Upper lobe of left lung (tissue), 6 donors: ENCODE results near the gene GDPGP1. TPM values are rescaled to one million over a fixed set of nuclear protein-coding genes. Genes with fewer than 3 reads are reported as not detected.
A peak's percentile ranks its signal among the peaks of the same experiment; 100 is the strongest.

Experiments
- ATAC-seq, 2 donors: fragments of 200-7000 bp; cut with Tn5 transposase; one replicate each; pipeline ENCODE4 v1.9.1; 2022; ENCODE audit warnings: mild to moderate bottlenecking in 2 of 2, moderate library complexity in 2 of 2; ENCODE audit not compliant: low FRiP score in 2 of 2
- DNase-seq, 2 donors: peaks; one replicate each; pipeline ENCODE4 v3.0.0-alpha.2; 2019 to 2020
- H3K27ac ChIP-seq, 4 donors: fragments of 200-600 bp; sonication (generic); one replicate each; pipeline ENCODE4 v1.5.1; 2016 to 2019
- H3K27me3 ChIP-seq, 4 donors: fragments of 200-600 bp; sonication (generic); one replicate each; pipeline ENCODE4 v1.5.1; 2017 to 2019
- H3K36me3 ChIP-seq, 4 donors: fragments of 200-600 bp; sonication (generic); one replicate each; pipeline ENCODE4 v1.5.1; 2016 to 2019
- H3K4me1 ChIP-seq, 4 donors: fragments of 200-600 bp; sonication (generic); one replicate each; pipeline ENCODE4 v1.5.1; 2018 to 2019
- H3K4me3 ChIP-seq, 4 donors: fragments of 200-600 bp; sonication (generic); one replicate each; pipeline ENCODE4 v1.5.1; 2017 to 2019; ENCODE audit warnings: mild to moderate bottlenecking in 2 of 4, moderate library complexity in 1 of 4
- H3K9me3 ChIP-seq, 4 donors: fragments of 200-600 bp; sonication (generic); one replicate each; pipeline ENCODE4 v1.5.1; 2018 to 2019
- EP300 ChIP-seq, 4 donors: sonication (generic); formaldehyde crosslinking; IDR thresholded peaks; one replicate each; pipeline ENCODE4 v1.5.1; 2017; ENCODE audit warnings: antibody characterized with exemption in 4 of 4, control low read depth in 2 of 4
- POLR2A ChIP-seq, 4 donors: fragments of 450-650 bp; IDR thresholded peaks; one replicate each; pipeline ENCODE4 v1.5.1; 2016 to 2017; ENCODE audit warnings: antibody characterized with exemption in 4 of 4, mild to moderate bottlenecking in 2 of 4
- POLR2AphosphoS5 ChIP-seq, 2 donors: sonication (generic); formaldehyde crosslinking; IDR thresholded peaks; one replicate each; pipeline ENCODE4 v1.5.1; 2017; ENCODE audit warnings: antibody characterized with exemption in 2 of 2
- WGBS, 2 donors: methylation state at CpG; one replicate each; pipeline ENCODE4 v1.1.5; 2017 to 2018; 5-methylcytosine and 5-hydroxymethylcytosine counted together
- total RNA-seq, 6 donors: library from RNA; depleted of rRNA in 4 of 6; stranded (reverse); fragments of >200 nt in 4 of 6; gene quantifications; one replicate each; pipeline versions ENCODE4 v1.1.0 to v1.2.1, GENCODE V29; 2016 to 2021
- TF ChIP-seq, protein P1 (sequence below), 6 experiments: fragments of 450-650 bp in 4 of 6; fragments of 200-600 bp in 2 of 6; sonication (generic) in 2 of 6; IDR thresholded peaks; one replicate each; pipeline ENCODE4 v1.5.1; 2016 to 2019; ENCODE audit warnings: antibody characterized with exemption in 6 of 6
- donor health status: DM: no; HTN: no; CAD: no; lungs with moderate emphysema.
- donor health status: DM: no; HTN: yes; CAD: no; lungs with severe emphysema.

GDPGP1 gene
- total RNA-seq, 6 donors from 2014 or later = 7.2 to 27.2 (median 10.3) TPM

DNA sequence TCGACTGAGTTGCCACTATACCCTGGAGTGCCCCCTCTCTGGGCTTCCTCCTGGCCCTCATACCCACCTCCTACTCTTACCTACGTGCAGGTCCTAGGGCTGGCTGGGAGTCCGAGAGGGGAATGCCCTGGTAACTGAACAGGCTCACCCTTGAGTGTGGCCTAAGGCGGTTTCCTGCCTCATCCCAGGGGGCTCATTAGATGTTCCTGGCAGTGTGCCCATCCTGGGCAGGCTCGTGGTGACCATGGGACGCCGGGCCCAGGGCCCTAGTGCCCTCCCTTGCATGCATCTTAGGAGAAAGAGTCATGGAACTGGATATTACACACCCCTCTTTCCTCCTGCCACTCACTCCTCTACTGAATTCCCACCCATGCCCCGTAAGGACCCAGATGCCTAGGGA is 30.1 kb upstream of the GDPGP1 start:
- no peaks in the 10 kb centered on the region for H3K9me3 ChIP-seq
- ATAC-seq (peak in 1 of 2 donors; percentile 15), DNase-seq (no peak)
- TF ChIP-seq POLR2A (IDR thresholded peaks at IDR 0.05) (no peak), EP300 (IDR thresholded peaks at IDR 0.05) (no peak), POLR2AphosphoS5 (IDR thresholded peaks at IDR 0.05) (peak in 1 of 2 donors; percentile 19)
- TF ChIP-seq, protein P1, sequence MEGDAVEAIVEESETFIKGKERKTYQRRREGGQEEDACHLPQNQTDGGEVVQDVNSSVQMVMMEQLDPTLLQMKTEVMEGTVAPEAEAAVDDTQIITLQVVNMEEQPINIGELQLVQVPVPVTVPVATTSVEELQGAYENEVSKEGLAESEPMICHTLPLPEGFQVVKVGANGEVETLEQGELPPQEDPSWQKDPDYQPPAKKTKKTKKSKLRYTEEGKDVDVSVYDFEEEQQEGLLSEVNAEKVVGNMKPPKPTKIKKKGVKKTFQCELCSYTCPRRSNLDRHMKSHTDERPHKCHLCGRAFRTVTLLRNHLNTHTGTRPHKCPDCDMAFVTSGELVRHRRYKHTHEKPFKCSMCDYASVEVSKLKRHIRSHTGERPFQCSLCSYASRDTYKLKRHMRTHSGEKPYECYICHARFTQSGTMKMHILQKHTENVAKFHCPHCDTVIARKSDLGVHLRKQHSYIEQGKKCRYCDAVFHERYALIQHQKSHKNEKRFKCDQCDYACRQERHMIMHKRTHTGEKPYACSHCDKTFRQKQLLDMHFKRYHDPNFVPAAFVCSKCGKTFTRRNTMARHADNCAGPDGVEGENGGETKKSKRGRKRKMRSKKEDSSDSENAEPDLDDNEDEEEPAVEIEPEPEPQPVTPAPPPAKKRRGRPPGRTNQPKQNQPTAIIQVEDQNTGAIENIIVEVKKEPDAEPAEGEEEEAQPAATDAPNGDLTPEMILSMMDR (IDR thresholded peaks at IDR 0.05) = no peak
- no peaks in the 10 kb centered on the region for H3K27me3 ChIP-seq
- peaks cover 3 to 34% (median 3%) of the 10 kb centered on the region in 4 donors for H3K36me3 ChIP-seq
- no peak overlapping the region for H3K4me3 ChIP-seq
- H3K4me1 ChIP-seq = peaks cover 20 to 48% (median 27%) of the 10 kb centered on the region in 4 donors
- 68 to 69% methylated on average over 7 to 8 of the region's 8 CpGs for WGBS, 2 donors
- no peak overlapping the region for H3K27ac ChIP-seq

DNA sequence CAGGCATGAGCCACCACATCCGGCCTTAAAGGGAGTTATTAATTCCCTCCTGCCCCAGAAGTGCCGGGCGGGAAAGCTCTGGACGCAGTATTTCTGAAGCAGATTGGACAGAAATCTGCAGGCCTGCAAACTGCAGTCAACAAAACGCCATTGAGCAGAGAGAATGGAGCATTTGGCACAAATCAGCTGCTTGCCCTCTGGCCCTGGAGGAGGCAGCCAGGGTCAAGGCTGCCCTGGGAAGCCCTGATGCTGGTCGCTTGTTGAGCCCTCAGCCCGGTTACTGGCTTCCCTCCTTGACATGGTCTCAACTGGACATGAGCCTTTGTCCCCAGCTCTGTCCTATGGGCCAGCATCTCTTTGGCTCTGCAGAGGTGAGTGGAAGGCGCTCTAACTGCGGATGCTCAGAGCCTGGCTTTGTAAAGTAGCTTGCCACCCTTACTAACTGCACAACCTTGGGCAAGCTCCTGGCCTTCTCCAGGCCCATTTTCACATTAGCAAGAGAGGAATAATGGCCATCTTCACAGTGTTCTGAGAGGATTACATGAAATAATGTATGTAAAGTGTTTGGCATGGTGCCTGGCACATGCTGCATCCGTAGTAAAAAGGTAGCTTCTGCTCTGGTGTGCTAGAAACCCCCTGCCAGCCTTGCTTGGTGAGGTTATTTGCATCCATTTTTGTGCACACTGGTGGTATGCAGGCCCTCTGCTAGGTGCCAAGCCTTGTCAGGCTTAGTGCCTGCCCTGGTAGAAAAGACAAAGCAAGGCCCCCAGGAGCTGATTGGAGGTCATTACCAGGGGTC is 28.8 kb upstream of the GDPGP1 start:
- Histone ChIP-seq H3K36me3 (peaks cover 3 to 42% (median 3%) of the 10 kb centered on the region in 4 donors), H3K27me3 (no peaks in the 10 kb centered on the region), H3K4me3 (no peak overlapping the region), H3K4me1 (peaks cover 19 to 58% (median 27%) of the 10 kb centered on the region in 4 donors), H3K9me3 (no peaks in the 10 kb centered on the region), H3K27ac (no peak overlapping the region)
- WGBS, 2 donors = 85 to 90% methylated on average over 9 to 10 of the region's 10 CpGs
- no peak for TF ChIP-seq EP300 (IDR thresholded peaks at IDR 0.05)
- no peak for TF ChIP-seq POLR2AphosphoS5 (IDR thresholded peaks at IDR 0.05)
- no peak for TF ChIP-seq POLR2A (IDR thresholded peaks at IDR 0.05)
- TF ChIP-seq, protein P1 (IDR thresholded peaks at IDR 0.05) = no peak
- DNase-seq (no peak), ATAC-seq (no peak)

DNA sequence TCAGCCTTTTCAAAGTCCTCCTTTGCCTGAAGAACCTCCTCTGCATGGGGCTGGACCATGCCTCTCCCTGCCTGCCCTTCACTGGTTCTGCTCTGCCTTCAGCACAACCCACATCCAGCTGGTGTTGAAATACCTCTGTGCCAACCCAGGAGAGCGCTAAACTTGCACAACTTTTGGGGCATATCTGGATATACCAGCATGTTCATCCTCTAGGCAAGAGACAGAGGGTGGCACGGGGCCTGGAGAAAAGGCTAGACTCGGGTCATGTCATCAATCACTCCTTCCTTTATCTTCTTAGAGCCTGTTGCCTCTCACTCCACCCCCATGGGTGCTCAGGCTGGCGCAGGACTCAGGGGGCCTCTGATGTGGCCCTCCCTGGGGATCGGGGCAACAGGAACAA is 28.1 kb upstream of the GDPGP1 start:
- WGBS, 2 donors = 70 to 75% methylated on average over 5 of the region's 5 CpGs
- DNase-seq (peak in 1 of 2 donors; percentile 60), ATAC-seq (no peak)
- TF ChIP-seq POLR2AphosphoS5 (IDR thresholded peaks at IDR 0.05) = no peak
- TF ChIP-seq, protein P1 (IDR thresholded peaks at IDR 0.05) = no peak
- TF ChIP-seq POLR2A (IDR thresholded peaks at IDR 0.05) = no peak
- TF ChIP-seq EP300 (IDR thresholded peaks at IDR 0.05) = no peak
- H3K4me1 ChIP-seq = peaks cover 18 to 59% (median 24%) of the 10 kb centered on the region in 4 donors
- H3K27ac ChIP-seq = no peak overlapping the region
- H3K9me3 ChIP-seq = no peaks in the 10 kb centered on the region
- no peak overlapping the region for H3K4me3 ChIP-seq
- no peaks in the 10 kb centered on the region for H3K27me3 ChIP-seq
- peaks cover 3 to 44% (median 3%) of the 10 kb centered on the region in 4 donors for H3K36me3 ChIP-seq

DNA sequence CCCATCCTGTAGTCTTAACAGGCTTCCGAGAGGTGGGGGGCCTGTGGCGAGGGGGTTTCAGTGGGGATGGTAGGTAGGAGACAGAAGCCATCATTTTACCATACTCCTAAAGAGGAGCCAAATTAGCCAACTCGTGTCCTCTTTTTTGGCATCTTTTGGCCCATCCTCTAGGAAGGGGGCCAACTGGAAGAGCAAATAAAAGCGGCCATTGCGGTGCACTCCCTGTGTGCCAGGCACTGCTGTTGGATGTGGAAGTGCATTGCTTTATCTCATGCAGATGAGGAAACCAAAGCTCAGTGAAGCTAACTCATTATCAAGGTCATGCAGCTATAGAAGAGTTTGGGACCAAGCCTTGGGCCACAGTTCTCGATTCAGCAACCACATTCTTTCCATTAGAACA is 26.8 kb upstream of the GDPGP1 start:
- H3K4me1 ChIP-seq = peaks cover 24 to 63% (median 32%) of the 10 kb centered on the region in 4 donors
- WGBS, 2 donors = 90 to 92% methylated on average over 5 to 6 of the region's 6 CpGs
- H3K9me3 ChIP-seq = no peaks in the 10 kb centered on the region
- no peak for TF ChIP-seq POLR2A (IDR thresholded peaks at IDR 0.05)
- TF ChIP-seq EP300 (IDR thresholded peaks at IDR 0.05) = no peak
- H3K27me3 ChIP-seq = no peaks in the 10 kb centered on the region
- DNase-seq = no peak
- peaks cover 3 to 44% (median 3%) of the 10 kb centered on the region in 4 donors for H3K36me3 ChIP-seq
- H3K27ac ChIP-seq = no peak overlapping the region
- ATAC-seq = no peak
- no peak overlapping the region for H3K4me3 ChIP-seq

DNA sequence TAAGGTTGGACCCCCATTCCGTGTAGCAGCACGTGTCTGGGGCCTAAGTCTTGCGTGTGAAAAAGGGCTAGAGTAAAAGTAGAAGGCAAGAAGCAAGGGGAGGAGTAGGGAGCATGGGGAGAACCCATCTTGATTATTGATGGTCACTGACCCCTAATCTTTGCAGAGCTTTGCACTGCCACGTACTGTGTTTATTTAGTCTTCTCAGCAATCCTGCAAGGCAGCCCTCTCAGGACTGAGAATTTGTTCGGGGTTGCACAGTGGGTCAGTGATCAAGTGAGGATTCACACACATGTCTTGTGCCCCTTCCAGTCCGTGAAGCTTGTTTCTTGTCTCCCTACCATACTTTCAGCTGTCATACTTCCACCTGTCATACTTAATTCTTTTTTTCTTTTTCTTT is 25.7 kb upstream of the GDPGP1 start:
- WGBS, 2 donors = 92 to 94% methylated on average over 6 of the region's 6 CpGs

More for the DNA sequence above, 25.7 kb upstream of the GDPGP1 start:
- H3K36me3 ChIP-seq = peaks cover 3 to 40% (median 3%) of the 10 kb centered on the region in 4 donors
- ATAC-seq = no peak
- TF ChIP-seq POLR2AphosphoS5 (IDR thresholded peaks at IDR 0.05) = no peak
- no peak for TF ChIP-seq POLR2A (IDR thresholded peaks at IDR 0.05)
- TF ChIP-seq, protein P1 (IDR thresholded peaks at IDR 0.05) = no peak
- no peak for TF ChIP-seq EP300 (IDR thresholded peaks at IDR 0.05)
- peaks cover 19 to 63% (median 32%) of the 10 kb centered on the region in 4 donors for H3K4me1 ChIP-seq
- DNase-seq = no peak
- no peak overlapping the region for H3K4me3 ChIP-seq
- H3K27me3 ChIP-seq = no peaks in the 10 kb centered on the region
- H3K27ac ChIP-seq = no peak overlapping the region
- H3K9me3 ChIP-seq = no peaks in the 10 kb centered on the region
